NCI-H187 (cell line): ENCODE measurements around the gene EPYC.

Source experiments
- DNase-seq, 2 experiments: peaks; one replicate each; lab custom pipeline; 2025; lab: John Stamatoyannopoulos, UW

Gene EPYC

GRCh38 chr12:90958347-90958746 is 46.4 kb downstream of the EPYC start:
- DNase-seq = no peak

GRCh38 chr12:90954921-90955320 is 49.9 kb downstream of the EPYC start, which contains the start of gene CCER1:
Gene CCER1, minus strand, starts transcription at chr12:90955176. Its CDS starts 434 bp downstream, at chr12:90954742.
- no peak for DNase-seq

GRCh38 chr12:90954428-90954827 is 50.3 kb downstream of the EPYC start:
- no peak for DNase-seq

- no peak for DNase-seq
Observed at GRCh38 chr12:90953956-90954421, 50.8 kb downstream of the EPYC start.

GRCh38 chr12:90951432-90952105 is 53.2 kb downstream of the EPYC start:
- DNase-seq = no peak

GRCh38 chr12:90947869-90948268 is 56.9 kb downstream of the EPYC start:
- peak; percentile 20 to 45 for DNase-seq

GRCh38 chr12:90945070-90945649 is 59.6 kb downstream of the EPYC start:
- DNase-seq = no peak

GRCh38 chr12:90943255-90943654 is 61.5 kb downstream of the EPYC start:
- no peak for DNase-seq

GRCh38 chr12:90940872-90941499 is 63.8 kb downstream of the EPYC start:
- DNase-seq = peak in 1 of 2 experiments; percentile 5

- no peak for DNase-seq
Observed at GRCh38 chr12:90939382-90939781, 65.4 kb downstream of the EPYC start.

- no peak for DNase-seq
Observed at GRCh38 chr12:90938451-90938850, 66.3 kb downstream of the EPYC start.

- DNase-seq = no peak
Observed at GRCh38 chr12:90937651-90938050, 67.1 kb downstream of the EPYC start.

- no peak for DNase-seq
Observed at GRCh38 chr12:90936230-90937005, 68.4 kb downstream of the EPYC start.

- no peak for DNase-seq
Observed at GRCh38 chr12:90925562-90925961, 79.2 kb downstream of the EPYC start.

- no peak for DNase-seq
Observed at GRCh38 chr12:90924406-90924805, 80.4 kb downstream of the EPYC start.

- DNase-seq = no peak
Observed at GRCh38 chr12:90922145-90922627, 82.6 kb downstream of the EPYC start.

GRCh38 chr12:90921536-90921935 is 83.2 kb downstream of the EPYC start:
- no peak for DNase-seq

GRCh38 chr12:90920222-90920621 is 84.5 kb downstream of the EPYC start:
- DNase-seq = no peak

- no peak for DNase-seq
Observed at GRCh38 chr12:90917431-90917830, 87.3 kb downstream of the EPYC start.

- no peak for DNase-seq
Observed at GRCh38 chr12:90916516-90916915, 88.3 kb downstream of the EPYC start.

- no peak for DNase-seq
Observed at GRCh38 chr12:90915353-90915752, 89.4 kb downstream of the EPYC start.
